SK-N-SH treated with all-trans-retinoic acid at 6 μM for 48 hours (cell line): Measurements from ENCODE around the gene MXRA8.

Source experiments
- ARNTL ChIP-seq: fragments of 450-650 bp; formaldehyde crosslinking; IDR thresholded peaks from 2 replicates; pipeline ENCODE4 v1.5.0; 2020; ENCODE audit warnings: low read depth, mild to moderate bottlenecking, moderate library complexity, borderline replicate concordance
- OSR1 ChIP-seq: fragments of 250-450 bp; sonication (Bioruptor Pico); IDR thresholded peaks from 2 replicates; pipeline ENCODE4 v1.8.0; 2022; ENCODE audit warnings: moderate library complexity, mild to moderate bottlenecking, inconsistent platforms
- PATZ1 ChIP-seq: fragments of 250-450 bp; sonication (Bioruptor Pico); IDR thresholded peaks from 2 replicates; pipeline ENCODE4 v1.8.0; 2020; ENCODE audit warnings: mild to moderate bottlenecking, moderate library complexity, borderline replicate concordance
- POU6F1 ChIP-seq: fragments of 250-450 bp; sonication (Bioruptor Pico); IDR thresholded peaks from 2 replicates; pipeline ENCODE4 v1.8.0; 2021; ENCODE audit warnings: low read depth, mild to moderate bottlenecking, moderate library complexity, borderline replicate concordance
- TCF4 ChIP-seq: fragments of 250-450 bp; sonication (Bioruptor Pico); IDR thresholded peaks from 2 replicates; pipeline ENCODE4 v1.8.0; 2021; ENCODE audit warnings: mild to moderate bottlenecking, moderate library complexity, borderline replicate concordance
- TOX ChIP-seq: fragments of 250-450 bp; sonication (Bioruptor Pico); IDR thresholded peaks from 2 replicates; pipeline ENCODE4 v1.8.0; 2021; ENCODE audit warnings: mild to moderate bottlenecking, moderate library complexity, borderline replicate concordance
- TSHZ2 ChIP-seq: fragments of 250-450 bp; sonication (Bioruptor Pico); IDR thresholded peaks from 2 replicates; pipeline ENCODE4 v1.5.0; 2020; ENCODE audit warnings: mild to moderate bottlenecking, moderate library complexity
- ZFP3 ChIP-seq: fragments of 250-450 bp; sonication (Bioruptor Pico); IDR thresholded peaks from 2 replicates; pipeline ENCODE4 v1.5.0; 2020; ENCODE audit warnings: mild to moderate bottlenecking, moderate library complexity
- ZFP30 ChIP-seq: fragments of 450-650 bp; formaldehyde crosslinking; IDR thresholded peaks from 2 replicates; pipeline ENCODE4 v1.5.0; 2022; ENCODE audit warnings: mild to moderate bottlenecking, moderate library complexity

GRCh38 chr1:1360506-1361169 is 2.3 kb upstream of the MXRA8 start:
- no peak for TF ChIP-seq PATZ1 (CRISPR knock-in tag)
- no peak for TF ChIP-seq TCF4 (CRISPR knock-in tag)
- TF ChIP-seq ARNTL (CRISPR knock-in tag) = no peak
- no peak for TF ChIP-seq POU6F1 (CRISPR knock-in tag)
- 0 out of 2 replicates have a peak, but pooled peaks have one; percentile 13 for TF ChIP-seq TSHZ2 (CRISPR knock-in tag)
- TF ChIP-seq ZFP30 (CRISPR knock-in tag) = no peak
- TF ChIP-seq ZFP3 (CRISPR knock-in tag) = no peak
- no peak for TF ChIP-seq TOX (CRISPR knock-in tag)
- no peak for TF ChIP-seq OSR1 (CRISPR knock-in tag)
